HepG2 (cell line): Measurements from ENCODE around the gene TMEM183A. TPM values are rescaled to one million over a fixed set of nuclear protein-coding genes. Genes with fewer than 3 reads are reported as not detected.
A peak's percentile ranks its signal among the peaks of the same experiment; 100 is the strongest.

Experiments
- CCDC6 ChIP-seq: sonication (generic); formaldehyde crosslinking; IDR thresholded peaks from 2 replicates; pipeline ENCODE4 v1.8.1; 2022; ENCODE audit warnings: mild to moderate bottlenecking, missing genetic modification reagents, moderate library complexity
- JARID2 ChIP-seq: sonication (generic); formaldehyde crosslinking; IDR thresholded peaks from 2 replicates; pipeline ENCODE4 v1.8.1; 2023; ENCODE audit warnings: missing genetic modification reagents, inconsistent platforms; ENCODE audit not compliant: insufficient replicate concordance
- NAIF1 ChIP-seq: sonication (generic); formaldehyde crosslinking; IDR thresholded peaks from 2 replicates; pipeline ENCODE4 v1.5.0; 2020; ENCODE audit warnings: mild to moderate bottlenecking, missing genetic modification reagents, borderline replicate concordance
- SAP130 ChIP-seq: IDR thresholded peaks from 2 replicates; pipeline ENCODE4 v1.6.1; 2016; ENCODE audit warnings: low read depth
- SIN3B ChIP-seq: fragments of 150-350 bp; IDR thresholded peaks from 2 replicates; pipeline ENCODE4 v1.6.1; 2014; ENCODE audit warnings: low read length
- TEAD2 ChIP-seq: sonication (generic); formaldehyde crosslinking; IDR thresholded peaks from 2 replicates; pipeline ENCODE4 v1.9.0; 2021; ENCODE audit warnings: missing genetic modification reagents
- ZFP90 ChIP-seq: sonication (generic); formaldehyde crosslinking; IDR thresholded peaks from 2 replicates; pipeline ENCODE4 v1.8.0; 2022; ENCODE audit warnings: missing genetic modification reagents, mild to moderate bottlenecking, inconsistent platforms, borderline replicate concordance
- ZNF124 ChIP-seq: sonication (generic); formaldehyde crosslinking; IDR thresholded peaks from 2 replicates; pipeline ENCODE4 v1.4.0; 2020; ENCODE audit warnings: missing genetic modification reagents
- ZNF549 ChIP-seq: sonication (generic); formaldehyde crosslinking; IDR thresholded peaks from 2 replicates; pipeline ENCODE4 v1.5.0; 2020; ENCODE audit warnings: missing genetic modification reagents
- ZNF552 ChIP-seq: sonication (generic); formaldehyde crosslinking; IDR thresholded peaks from 2 replicates; pipeline ENCODE4 v1.9.0; 2022; ENCODE audit warnings: missing genetic modification reagents, mild to moderate bottlenecking, borderline replicate concordance
- ZNF614 ChIP-seq: IDR thresholded peaks from 2 replicates; pipeline ENCODE4 v1.6.1; 2018; ENCODE audit warnings: missing biosample characterization, missing genetic modification reagents, inconsistent platforms, borderline replicate concordance
- ZNF713 ChIP-seq: sonication (generic); formaldehyde crosslinking; IDR thresholded peaks from 2 replicates; pipeline ENCODE4 v1.4.0; 2020; ENCODE audit warnings: mild to moderate bottlenecking, missing genetic modification reagents
- ZNF766 ChIP-seq: sonication (generic); formaldehyde crosslinking; IDR thresholded peaks from 2 replicates; pipeline ENCODE4 v1.5.0; 2020; ENCODE audit warnings: missing genetic modification reagents, borderline replicate concordance
- polyA plus RNA-seq, 8 experiments: library from polyadenylated mRNA; depleted of rRNA in 3 of 8; stranded (reverse) in 7 of 8; unstranded in 1 of 8; fragments of >200 nt; fragmentation: Illumina TruSeq in 4 of 8; extraction: Trizol in 4 of 8; gene quantifications; 2 replicates each; pipeline versions ENCODE4 v1.2.1 to v1.2.3, GENCODE V29; 2011 to 2016; ENCODE audit warnings: low read depth in 4 of 8, missing spikeins in 1 of 8, mixed read lengths in 1 of 8; ENCODE audit not compliant: insufficient read depth in 1 of 8
- total RNA-seq, 5 experiments: library from RNA; depleted of rRNA; stranded (reverse); fragments of >200 nt; fragmentation: Illumina TruSeq; extraction: Trizol; gene quantifications; 2 replicates each; pipeline ENCODE4 v1.2.3, GENCODE V29; 2016; ENCODE audit warnings: low read depth in 1 of 5
- TF ChIP-seq, protein P1 (sequence below): sonication (generic); formaldehyde crosslinking; IDR thresholded peaks from 2 replicates; pipeline ENCODE4 v1.5.1; 2020; ENCODE audit warnings: missing genetic modification reagents, mild to moderate bottlenecking, borderline replicate concordance
- TF ChIP-seq, protein P2 (sequence below): sonication (generic); formaldehyde crosslinking; IDR thresholded peaks from 2 replicates; pipeline ENCODE4 v1.5.0; 2020; ENCODE audit warnings: missing genetic modification reagents
- TF ChIP-seq, protein P3 (sequence below): sonication (generic); formaldehyde crosslinking; IDR thresholded peaks from 2 replicates; pipeline ENCODE4 v1.4.0; 2020; ENCODE audit warnings: missing genetic modification reagents
- TF ChIP-seq, protein P4 (sequence below): sonication (generic); formaldehyde crosslinking; IDR thresholded peaks from 2 replicates; pipeline ENCODE4 v1.5.0; 2020; ENCODE audit warnings: missing genetic modification reagents, mild to moderate bottlenecking, borderline replicate concordance

The TMEM183A gene
- total and polyA plus RNA-seq, 2 of the 13 experiments (the other 11 are each of a cell fraction or from before 2014, with no cell fraction given): 59.7 to 82.0 TPM

DNA sequence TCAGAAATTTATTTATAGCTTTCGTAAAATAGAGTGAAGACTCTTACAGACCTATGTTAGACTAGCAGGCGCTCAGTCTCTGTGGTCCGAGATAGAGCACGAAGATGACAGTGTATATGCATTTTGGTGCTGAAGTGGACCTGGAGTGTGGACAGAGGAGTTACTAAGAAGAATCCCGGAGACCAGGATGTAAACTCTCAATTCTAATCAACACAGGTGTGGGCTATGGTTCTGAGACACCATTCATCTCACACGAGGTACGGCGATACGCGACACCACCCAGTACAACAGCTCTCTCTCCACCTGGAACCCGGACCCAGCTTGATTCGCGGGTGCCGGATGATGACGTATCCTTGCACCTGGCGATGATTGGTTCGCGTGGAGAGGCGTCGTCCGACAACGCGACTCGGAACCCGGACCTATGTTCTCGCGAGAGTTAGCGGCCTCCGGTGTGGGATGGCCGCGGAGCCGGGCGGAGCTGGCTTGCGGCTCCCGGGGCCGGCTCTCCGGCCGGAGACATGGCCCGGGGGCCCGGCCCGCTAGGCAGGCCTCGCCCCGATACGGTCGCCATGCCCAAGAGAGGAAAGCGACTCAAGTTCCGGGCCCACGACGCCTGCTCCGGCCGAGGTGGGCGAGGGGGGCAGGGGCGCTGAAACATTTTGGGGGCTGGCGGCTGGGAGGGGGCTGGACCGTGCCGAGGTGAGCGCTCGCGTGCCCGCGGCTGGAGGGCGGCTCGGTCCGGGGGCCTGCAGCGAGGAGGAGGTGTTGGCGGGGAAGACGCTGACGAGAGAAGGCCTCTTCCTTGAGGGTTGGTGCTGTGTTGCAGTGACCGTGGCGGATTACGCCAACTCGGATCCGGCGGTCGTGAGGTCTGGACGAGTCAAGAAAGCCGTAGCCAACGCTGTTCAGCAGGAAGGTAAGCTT is at the start of gene TMEM183A (continued):
- TF ChIP-seq SAP130 (peak; percentile 95), CCDC6 (peak; percentile 34; the same call in 1 of the 2 replicates), SIN3B (peak; percentile 83; the same call in 1 of the 2 replicates), NAIF1 (CRISPR knock-in tag) (0 out of 2 replicates have a peak, but pooled peaks have one; percentile 19), ZNF124 (peak; percentile 50; the same call in 1 of the 2 replicates), ZNF713 (CRISPR knock-in tag) (peak; percentile 70; the same call in 1 of the 2 replicates), ZNF552 (CRISPR knock-in tag) (peak; percentile 66; the same call in 1 of the 2 replicates), JARID2 (no peak), TEAD2 (CRISPR knock-in tag) (no peak), ZNF549 (CRISPR knock-in tag) (no peak), ZFP90 (CRISPR knock-in tag) (no peak), ZNF614 (CRISPR knock-in tag) (no peak; the same call in 1 of the 2 replicates), ZNF766 (CRISPR knock-in tag) (no peak)
- TF ChIP-seq, protein P1, sequence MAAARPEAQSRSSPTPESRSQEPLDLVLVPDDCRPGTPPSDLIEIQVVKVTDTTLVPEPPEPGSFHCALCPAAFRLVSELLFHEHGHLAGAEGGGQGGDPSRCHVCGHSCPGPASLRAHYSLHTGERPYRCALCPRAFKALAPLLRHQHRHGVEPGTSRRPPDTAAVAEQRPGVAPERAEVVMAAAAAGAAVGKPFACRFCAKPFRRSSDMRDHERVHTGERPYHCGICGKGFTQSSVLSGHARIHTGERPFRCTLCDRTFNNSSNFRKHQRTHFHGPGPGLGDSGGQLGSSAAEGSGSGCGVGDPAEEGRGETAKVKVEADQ (CRISPR knock-in tag): no peak
- TF ChIP-seq, protein P2, sequence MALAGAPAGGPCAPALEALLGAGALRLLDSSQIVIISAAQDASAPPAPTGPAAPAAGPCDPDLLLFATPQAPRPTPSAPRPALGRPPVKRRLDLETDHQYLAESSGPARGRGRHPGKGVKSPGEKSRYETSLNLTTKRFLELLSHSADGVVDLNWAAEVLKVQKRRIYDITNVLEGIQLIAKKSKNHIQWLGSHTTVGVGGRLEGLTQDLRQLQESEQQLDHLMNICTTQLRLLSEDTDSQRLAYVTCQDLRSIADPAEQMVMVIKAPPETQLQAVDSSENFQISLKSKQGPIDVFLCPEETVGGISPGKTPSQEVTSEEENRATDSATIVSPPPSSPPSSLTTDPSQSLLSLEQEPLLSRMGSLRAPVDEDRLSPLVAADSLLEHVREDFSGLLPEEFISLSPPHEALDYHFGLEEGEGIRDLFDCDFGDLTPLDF (CRISPR knock-in tag): no peak
- TF ChIP-seq, protein P3, sequence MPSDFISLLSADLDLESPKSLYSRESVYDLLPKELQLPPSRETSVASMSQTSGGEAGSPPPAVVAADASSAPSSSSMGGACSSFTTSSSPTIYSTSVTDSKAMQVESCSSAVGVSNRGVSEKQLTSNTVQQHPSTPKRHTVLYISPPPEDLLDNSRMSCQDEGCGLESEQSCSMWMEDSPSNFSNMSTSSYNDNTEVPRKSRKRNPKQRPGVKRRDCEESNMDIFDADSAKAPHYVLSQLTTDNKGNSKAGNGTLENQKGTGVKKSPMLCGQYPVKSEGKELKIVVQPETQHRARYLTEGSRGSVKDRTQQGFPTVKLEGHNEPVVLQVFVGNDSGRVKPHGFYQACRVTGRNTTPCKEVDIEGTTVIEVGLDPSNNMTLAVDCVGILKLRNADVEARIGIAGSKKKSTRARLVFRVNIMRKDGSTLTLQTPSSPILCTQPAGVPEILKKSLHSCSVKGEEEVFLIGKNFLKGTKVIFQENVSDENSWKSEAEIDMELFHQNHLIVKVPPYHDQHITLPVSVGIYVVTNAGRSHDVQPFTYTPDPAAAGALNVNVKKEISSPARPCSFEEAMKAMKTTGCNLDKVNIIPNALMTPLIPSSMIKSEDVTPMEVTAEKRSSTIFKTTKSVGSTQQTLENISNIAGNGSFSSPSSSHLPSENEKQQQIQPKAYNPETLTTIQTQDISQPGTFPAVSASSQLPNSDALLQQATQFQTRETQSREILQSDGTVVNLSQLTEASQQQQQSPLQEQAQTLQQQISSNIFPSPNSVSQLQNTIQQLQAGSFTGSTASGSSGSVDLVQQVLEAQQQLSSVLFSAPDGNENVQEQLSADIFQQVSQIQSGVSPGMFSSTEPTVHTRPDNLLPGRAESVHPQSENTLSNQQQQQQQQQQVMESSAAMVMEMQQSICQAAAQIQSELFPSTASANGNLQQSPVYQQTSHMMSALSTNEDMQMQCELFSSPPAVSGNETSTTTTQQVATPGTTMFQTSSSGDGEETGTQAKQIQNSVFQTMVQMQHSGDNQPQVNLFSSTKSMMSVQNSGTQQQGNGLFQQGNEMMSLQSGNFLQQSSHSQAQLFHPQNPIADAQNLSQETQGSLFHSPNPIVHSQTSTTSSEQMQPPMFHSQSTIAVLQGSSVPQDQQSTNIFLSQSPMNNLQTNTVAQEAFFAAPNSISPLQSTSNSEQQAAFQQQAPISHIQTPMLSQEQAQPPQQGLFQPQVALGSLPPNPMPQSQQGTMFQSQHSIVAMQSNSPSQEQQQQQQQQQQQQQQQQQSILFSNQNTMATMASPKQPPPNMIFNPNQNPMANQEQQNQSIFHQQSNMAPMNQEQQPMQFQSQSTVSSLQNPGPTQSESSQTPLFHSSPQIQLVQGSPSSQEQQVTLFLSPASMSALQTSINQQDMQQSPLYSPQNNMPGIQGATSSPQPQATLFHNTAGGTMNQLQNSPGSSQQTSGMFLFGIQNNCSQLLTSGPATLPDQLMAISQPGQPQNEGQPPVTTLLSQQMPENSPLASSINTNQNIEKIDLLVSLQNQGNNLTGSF (CRISPR knock-in tag): 0 out of 2 replicates have a peak, but pooled peaks have one; percentile 18
- TF ChIP-seq, protein P4, sequence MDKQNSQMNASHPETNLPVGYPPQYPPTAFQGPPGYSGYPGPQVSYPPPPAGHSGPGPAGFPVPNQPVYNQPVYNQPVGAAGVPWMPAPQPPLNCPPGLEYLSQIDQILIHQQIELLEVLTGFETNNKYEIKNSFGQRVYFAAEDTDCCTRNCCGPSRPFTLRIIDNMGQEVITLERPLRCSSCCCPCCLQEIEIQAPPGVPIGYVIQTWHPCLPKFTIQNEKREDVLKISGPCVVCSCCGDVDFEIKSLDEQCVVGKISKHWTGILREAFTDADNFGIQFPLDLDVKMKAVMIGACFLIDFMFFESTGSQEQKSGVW (CRISPR knock-in tag): no peak
